HG03108 (cell line): Measurements from ENCODE around the gene CCT3.
"Not testable (repeated sequence)": the region's sequence is repeated elsewhere in the genome, so short reads cannot be mapped to it uniquely, and the experiment has no call there.

Source experiments
- ATAC-seq: cut with Tn5 transposase; IDR thresholded peaks from one replicate; pipeline ENCODE4 v1.9.1; 2021; ENCODE audit warnings: moderate library complexity; ENCODE audit not compliant: unreplicated experiment

CCT3 gene

GRCh38 chr1:156368889-156369684 is 31.0 kb upstream of the CCT3 start, which contains the start of gene RHBG:
RHBG (plus strand) TSS chr1:156369211; CDS start chr1:156369250, 39 bp downstream.
- ATAC-seq: no peak

GRCh38 chr1:156368157-156368658 is 30.1 kb upstream of the CCT3 start:
- ATAC-seq: no peak

- no peak for ATAC-seq
Measured at GRCh38 chr1:156367383-156368156, 29.5 kb upstream of the CCT3 start.

GRCh38 chr1:156366378-156367166 is 28.5 kb upstream of the CCT3 start:
- no peak for ATAC-seq

- no peak for ATAC-seq
Measured at GRCh38 chr1:156365754-156366153, 27.7 kb upstream of the CCT3 start.

GRCh38 chr1:156360534-156360933 is 22.4 kb upstream of the CCT3 start:
- ATAC-seq: no peak

GRCh38 chr1:156359973-156360372 is 21.9 kb upstream of the CCT3 start:
- no peak for ATAC-seq

GRCh38 chr1:156359249-156359648 is 21.2 kb upstream of the CCT3 start:
- no peak for ATAC-seq

- no peak for ATAC-seq
Measured at GRCh38 chr1:156358641-156359040, 20.5 kb upstream of the CCT3 start.

GRCh38 chr1:156357977-156358376 is 19.9 kb upstream of the CCT3 start:
- no peak for ATAC-seq

GRCh38 chr1:156356875-156357534 is 18.9 kb upstream of the CCT3 start:
- ATAC-seq: no peak

GRCh38 chr1:156356262-156356874 is 18.3 kb upstream of the CCT3 start:
- no peak for ATAC-seq

GRCh38 chr1:156352481-156352880 is 14.4 kb upstream of the CCT3 start:
- ATAC-seq: not testable (repeated sequence)

- ATAC-seq: no peak
Measured at GRCh38 chr1:156347331-156347730, 9.2 kb upstream of the CCT3 start.

- no peak for ATAC-seq
Measured at GRCh38 chr1:156346636-156347035, 8.5 kb upstream of the CCT3 start.

- not testable (repeated sequence) for ATAC-seq
Measured at GRCh38 chr1:156346035-156346434, 7.9 kb upstream of the CCT3 start.

- ATAC-seq: no peak
Measured at GRCh38 chr1:156344409-156344808, 6.3 kb upstream of the CCT3 start.

- ATAC-seq: no peak
Measured at GRCh38 chr1:156342166-156342955, 4.3 kb upstream of the CCT3 start.

GRCh38 chr1:156337888-156338179 is 258 bp downstream of the CCT3 start:
- ATAC-seq: no peak
